GM23338 (cell line): ENCODE results near the gene SMIM44. TPM values are rescaled to one million over a fixed set of nuclear protein-coding genes. Genes with fewer than 3 reads are reported as not detected.

Source experiments
- ATAC-seq: fragments of 200-7000 bp; cut with Tn5 transposase; 3 replicates; pipeline ENCODE4 v1.9.1; 2020
- DNase-seq: peaks from one replicate; pipeline ENCODE4 v3.0.0-alpha.2; 2015; ENCODE audit warnings: low spot score
- H2AFZ ChIP-seq: fragments of 200-600 bp; sonication (generic); 2 replicates; pipeline ENCODE4 v1.8.0; 2016; ENCODE audit warnings: antibody characterized with exemption, mild to moderate bottlenecking, moderate library complexity
- H3F3A ChIP-seq: fragments of 200-600 bp; sonication (generic); replicated peaks from 2 replicates; pipeline ENCODE4 v1.8.0; 2017; ENCODE audit warnings: antibody characterized with exemption, mixed run types, low read depth
- H3K27ac ChIP-seq: fragments of 200-600 bp; sonication (generic); 2 replicates; pipeline ENCODE4 v1.6.1; 2016; ENCODE audit warnings: low read depth
- H3K27me3 ChIP-seq: fragments of 200-600 bp; sonication (generic); 2 replicates; pipeline ENCODE4 v1.8.0; 2016; ENCODE audit warnings: mild to moderate bottlenecking, mixed run types, moderate library complexity; ENCODE audit not compliant: insufficient read depth
- H3K36me3 ChIP-seq: fragments of 200-600 bp; sonication (generic); 2 replicates; pipeline ENCODE4 v1.8.0; 2016; ENCODE audit warnings: mild to moderate bottlenecking; ENCODE audit not compliant: insufficient read depth
- H3K4me1 ChIP-seq: fragments of 200-600 bp; sonication (generic); 2 replicates; pipeline ENCODE4 v1.8.0; 2016; ENCODE audit warnings: mild to moderate bottlenecking, moderate library complexity; ENCODE audit not compliant: insufficient read depth
- H3K4me2 ChIP-seq: fragments of 200-600 bp; sonication (generic); 2 replicates; pipeline ENCODE4 v1.7.1; 2017; ENCODE audit warnings: mixed run types
- H3K4me3 ChIP-seq: fragments of 200-600 bp; sonication (generic); 2 replicates; pipeline ENCODE4 v1.6.1; 2016; ENCODE audit warnings: mixed run types
- H3K79me2 ChIP-seq: fragments of 200-600 bp; sonication (generic); replicated peaks from 2 replicates; pipeline ENCODE4 v1.8.0; 2017; ENCODE audit warnings: mild to moderate bottlenecking; ENCODE audit not compliant: insufficient read depth
- H3K9me2 ChIP-seq: fragments of 200-600 bp; sonication (generic); 2 replicates; pipeline ENCODE4 v1.8.0; 2017; ENCODE audit not compliant: insufficient read depth
- H4K20me1 ChIP-seq: fragments of 200-600 bp; sonication (generic); replicated peaks from 2 replicates; pipeline ENCODE4 v1.8.0; 2017; ENCODE audit warnings: mild to moderate bottlenecking; ENCODE audit not compliant: insufficient read depth
- H3K27ac Mint-ChIP-seq: 2 replicates; pipeline ENCODE4 v1.8.0; 2020; ENCODE audit warnings: inconsistent platforms, mild to moderate bottlenecking, moderate library complexity, mixed read lengths
- H3K27me3 Mint-ChIP-seq: 3 replicates; pipeline ENCODE4 v1.8.0; 2022; ENCODE audit warnings: low read depth, mild to moderate bottlenecking, moderate library complexity, mixed read lengths, inconsistent platforms; ENCODE audit not compliant: insufficient read depth, poor library complexity
- H3K36me3 Mint-ChIP-seq: 3 replicates; pipeline ENCODE4 v1.8.0; 2021; ENCODE audit warnings: low read depth, mild to moderate bottlenecking, inconsistent platforms, moderate library complexity, mixed read lengths
- H3K4me1 Mint-ChIP-seq: 3 replicates; pipeline ENCODE4 v1.8.0; 2020; ENCODE audit warnings: mild to moderate bottlenecking, inconsistent platforms, mixed read lengths
- H3K4me3 Mint-ChIP-seq: 3 replicates; pipeline ENCODE4 v1.8.0; 2021; ENCODE audit warnings: moderate library complexity, mild to moderate bottlenecking, inconsistent platforms, mixed read lengths
- H3K9me3 Mint-ChIP-seq: 3 replicates; pipeline ENCODE4 v1.8.0; 2020; ENCODE audit warnings: moderate library complexity, mild to moderate bottlenecking, inconsistent platforms, mixed read lengths
- CREB1 ChIP-seq: fragments of 250-450 bp; sonication (Bioruptor Pico); IDR thresholded peaks from 2 replicates; pipeline ENCODE4 v1.5.0; 2020; ENCODE audit warnings: low read depth, mild to moderate bottlenecking, moderate library complexity
- CTCF ChIP-seq, 2 experiments: fragments of 200-600 bp in 1 of 2; sonication (generic) in 1 of 2; conservative IDR thresholded peaks; 2 replicates each; pipeline versions ENCODE4 v1.5.1 to v1.6.1; 2016 to 2017; ENCODE audit warnings: antibody characterized with exemption in 2 of 2, low read depth in 2 of 2, mild to moderate bottlenecking in 2 of 2, moderate library complexity in 1 of 2
- ETS1 ChIP-seq: IDR thresholded peaks from 2 replicates; pipeline ENCODE4 v1.6.1; 2016; ENCODE audit warnings: antibody characterized with exemption
- EZH2 ChIP-seq: fragments of 200-600 bp; sonication (generic); IDR thresholded peaks from one replicate; pipeline ENCODE4 v1.8.0; 2017; ENCODE audit warnings: antibody characterized with exemption, mild to moderate bottlenecking, low read depth; ENCODE audit not compliant: unreplicated experiment
- EZH2phosphoT487 ChIP-seq: fragments of 200-600 bp; sonication (generic); IDR thresholded peaks from one replicate; pipeline ENCODE4 v1.8.1; 2018; ENCODE audit warnings: antibody characterized with exemption; ENCODE audit not compliant: unreplicated experiment
- JUNB ChIP-seq: IDR thresholded peaks from one replicate; pipeline ENCODE4 v1.6.1; 2016; ENCODE audit warnings: antibody characterized with exemption; ENCODE audit not compliant: unreplicated experiment
- POLR2AphosphoS5 ChIP-seq: IDR thresholded peaks from 2 replicates; pipeline ENCODE4 v1.6.1; 2016; ENCODE audit warnings: antibody characterized with exemption, low read depth
- REST ChIP-seq: IDR thresholded peaks from one replicate; pipeline ENCODE4 v1.6.1; 2018; ENCODE audit warnings: antibody characterized with exemption; ENCODE audit not compliant: unreplicated experiment
- STAT1 ChIP-seq: IDR thresholded peaks from one replicate; pipeline ENCODE4 v1.6.1; 2016; ENCODE audit warnings: antibody characterized with exemption; ENCODE audit not compliant: unreplicated experiment
- ZNF114 ChIP-seq: fragments of 250-450 bp; sonication (Bioruptor Pico); IDR thresholded peaks from 2 replicates; pipeline ENCODE4 v1.5.0; 2020; ENCODE audit warnings: mild to moderate bottlenecking, moderate library complexity
- ZNF331 ChIP-seq: fragments of 250-450 bp; sonication (Bioruptor Pico); IDR thresholded peaks from 2 replicates; pipeline ENCODE4 v1.5.0; 2020; ENCODE audit warnings: low read depth, mild to moderate bottlenecking, moderate library complexity
- ZNF462 ChIP-seq: fragments of 250-450 bp; sonication (Bioruptor Pico); IDR thresholded peaks from 2 replicates; pipeline ENCODE4 v1.5.0; 2020; ENCODE audit warnings: mild to moderate bottlenecking, moderate library complexity
- polyA plus RNA-seq: library from polyadenylated mRNA; unstranded; fragments of >200 nt; fragmentation: Nextera tagmentation; extraction: Ambion mirVana; gene quantifications from 2 replicates; pipeline ENCODE4 v1.2.1, GENCODE V29; 2016
- total RNA-seq: library from RNA; depleted of rRNA; stranded (reverse); fragments of >200 nt; shearing (Covaris generic); gene quantifications from 2 replicates; pipeline ENCODE4 v1.2.3, GENCODE V29; 2014

SMIM44 gene
- total and polyA plus RNA-seq, 2 experiments from 2014 or later, result not detected

- peaks cover 5% of the 10 kb centered on the region; the same call in 1 of the 2 replicates for H3K36me3 ChIP-seq
- Mint-ChIP-seq H3K4me3 (no peak overlapping the region), H3K36me3 (peaks cover 51% of the 10 kb centered on the region), H3K9me3 (no peaks in the 10 kb centered on the region; the same call in 2 of the 3 replicates), H3K27me3 (peaks cover 8% of the 10 kb centered on the region), H3K4me1 (peaks cover 4% of the 10 kb centered on the region; the same call in 1 of the 3 replicates), H3K27ac (no peak overlapping the region)
- TF ChIP-seq ETS1 (no peak), STAT1 (no peak), EZH2 (no peak), POLR2AphosphoS5 (no peak), ZNF114 (CRISPR knock-in tag) (no peak), ZNF462 (CRISPR knock-in tag) (no peak), ZNF331 (CRISPR knock-in tag) (no peak), CREB1 (CRISPR knock-in tag) (no peak), JUNB (no peak), REST (no peak), CTCF (conservative IDR thresholded peaks at IDR 0.05; ENCODE audit: low read depth in 2 of 2) (no peak), EZH2phosphoT487 (no peak)
- peaks cover 5% of the 10 kb centered on the region; the same call in 1 of the 2 replicates for H3K4me1 ChIP-seq
- H3K4me3 ChIP-seq, result no peak overlapping the region
- H3F3A ChIP-seq, result 0 out of 2 replicates have a peak, but pooled peaks cover 4% of the 10 kb centered on the region
- no peak for ATAC-seq
- H3K4me2 ChIP-seq, result no peak overlapping the region
- no peak overlapping the region for H3K27ac ChIP-seq
- H3K9me2 ChIP-seq, result no peaks in the 10 kb centered on the region
- H4K20me1 ChIP-seq, result peaks cover 5% of the 10 kb centered on the region; the same call in 1 of the 2 replicates
- no peak overlapping the region for H2AFZ ChIP-seq
- DNase-seq, result no peak
- no peaks in the 10 kb centered on the region for H3K27me3 ChIP-seq
- H3K79me2 ChIP-seq, result peaks cover 20% of the 10 kb centered on the region
Observed at GRCh38 chr19:3494559-3494958, 11.3 kb upstream of the SMIM44 start.
